ENCODE results near the gene RBM25. TPM values are rescaled to one million over a fixed set of nuclear protein-coding genes. Genes with fewer than 3 reads are reported as not detected.

RBM25 gene
- total RNA-seq = 18.1 and 40.3 TPM in 2 replicates

GRCh38 chr14:73058224-73058921 lies at the start of gene RBM25:
RBM25 (plus strand) TSS chr14:73058534; CDS start chr14:73071642, 13,108 bp downstream.

GRCh38 chr14:73026845-73027542 lies 31.3 kb upstream of the RBM25 start, which contains the start of gene ZFYVE1:
ZFYVE1 (minus strand) TSS chr14:73027106; CDS start chr14:73024508, 2,598 bp downstream.

GRCh38 chr14:73136387-73137225 lies 78.3 kb downstream of the RBM25 start, which contains the start of gene PSEN1:
PSEN1 (plus strand) TSS chr14:73136507; CDS start chr14:73148020, 11,513 bp downstream.

Other genes with a start within 250 kb of the RBM25 start
- gene DPF3, start 164.4 kb upstream of the RBM25 start, total RNA-seq = 0.07 and 1.0 TPM in 2 replicates
- gene DCAF4, start 132.1 kb upstream of the RBM25 start, total RNA-seq = 8.2 and 19.2 TPM in 2 replicates
- gene ZFYVE1, start 31.4 kb upstream of the RBM25 start, total RNA-seq = 11.3 and 19.3 TPM in 2 replicates
- 81.3 and 104 TPM in 2 replicates for gene PSEN1, start 78.0 kb downstream of the RBM25 start, total RNA-seq
- 3.1 and 28.8 TPM in 2 replicates for gene PAPLN, start 179.0 kb downstream of the RBM25 start, total RNA-seq

All from nasal cavity respiratory epithelium epithelial cell of viscerocranial mucosa (primary cell).